ENCODE data around the gene RGL3. TPM values are rescaled to one million over a fixed set of nuclear protein-coding genes. Genes with fewer than 3 reads are reported as not detected.
A peak's percentile ranks its signal among the peaks of the same experiment; 100 is the strongest.
"Not testable (repeated sequence)": the region's sequence is repeated elsewhere in the genome, so short reads cannot be mapped to it uniquely, and the experiment has no call there.

RGL3 gene
- total RNA-seq, 1 experiment from 2014 or later = not detected

DNA sequence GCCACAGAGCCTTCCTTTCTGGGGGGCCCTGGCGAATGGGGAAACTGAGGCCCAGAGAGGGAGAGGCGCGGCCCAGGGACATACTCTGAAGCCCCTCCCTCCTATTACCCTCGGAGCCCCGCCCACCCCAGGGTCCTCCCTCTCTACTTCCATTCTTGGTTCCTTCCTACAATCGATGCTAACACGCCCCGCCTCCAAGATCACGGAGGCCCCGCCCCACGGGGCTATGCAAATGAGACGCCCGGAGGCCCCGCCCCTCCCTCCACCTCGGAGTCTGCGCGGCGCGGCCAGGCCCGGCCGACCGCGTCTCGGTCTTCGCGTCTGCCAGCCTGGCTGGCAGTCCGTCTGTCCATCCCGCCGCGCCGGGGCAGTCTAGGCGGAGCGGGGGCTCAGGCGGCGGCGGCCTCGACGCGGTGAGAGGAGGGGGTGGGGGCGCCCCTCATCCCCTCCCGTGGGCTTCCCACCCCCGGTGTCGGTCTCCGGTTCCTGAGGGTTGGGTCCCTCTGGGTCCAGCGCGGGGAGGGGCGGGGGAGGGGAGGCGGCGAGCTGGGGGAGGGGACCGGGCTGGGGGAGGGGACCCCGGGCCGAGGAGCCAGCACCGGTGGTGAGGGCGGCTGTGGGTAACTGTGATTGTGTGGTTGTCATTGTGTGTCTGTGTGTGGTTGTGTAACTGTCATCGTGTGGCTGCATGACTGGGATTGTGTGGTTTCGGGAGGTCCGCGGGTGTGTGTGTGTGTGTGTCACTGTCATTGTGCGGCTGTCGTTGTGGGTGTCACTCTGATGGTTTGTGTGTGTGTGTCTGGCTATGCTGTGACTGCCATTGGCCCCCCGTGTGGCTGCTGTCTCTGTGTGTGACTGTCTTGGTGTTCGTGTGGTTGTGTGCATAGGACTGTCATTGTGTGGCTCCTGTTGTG is 63.7 kb downstream of the RGL3 start, which contains the start of gene PLPPR2:
Gene PLPPR2, plus strand, starts transcription at position 273 of the 914 bp plus-strand sequence. CDS start 2,242 bp downstream, outside the sequence.
- Mint-ChIP-seq H3K27me3 (ENCODE audit: insufficient read depth, unreplicated experiment) (no peaks in the 10 kb centered on the region), H3K27ac (ENCODE audit: low read depth, unreplicated experiment) (peak within 1 kb of the TSS; percentile 52), H3K36me3 (ENCODE audit: insufficient read depth, unreplicated experiment) (peaks cover 7% of the 10 kb centered on the region), H3K4me3 (ENCODE audit: unreplicated experiment) (peak within 1 kb of the TSS; percentile 83), H3K4me1 (ENCODE audit: insufficient read depth, unreplicated experiment) (peaks cover 26% of the 10 kb centered on the region), H3K9me3 (ENCODE audit: unreplicated experiment) (no peaks in the 10 kb centered on the region)
- peak; percentile 94 for DNase-seq (ENCODE audit: unreplicated experiment)
- ChIA-PET CTCF (no interaction called here), POLR2A (no interaction called here)
- no peak for TF ChIP-seq CTCF (IDR thresholded peaks at IDR 0.05; ENCODE audit: unreplicated experiment)
- BruUV-seq (replicated peaks) = no TSS peak
- intact Hi-C loops (cut with micrococcal nuclease) = no loop called here

- DNase-seq (ENCODE audit: unreplicated experiment); intact Hi-C loops (cut with micrococcal nuclease); H3K36me3 Mint-ChIP-seq (ENCODE audit: insufficient read depth, unreplicated experiment); POLR2A ChIA-PET; CTCF ChIA-PET; BruUV-seq (replicated peaks); H3K27me3 Mint-ChIP-seq (ENCODE audit: insufficient read depth, unreplicated experiment); H3K9me3 Mint-ChIP-seq (ENCODE audit: unreplicated experiment); H3K4me3 Mint-ChIP-seq (ENCODE audit: unreplicated experiment); H3K27ac Mint-ChIP-seq (ENCODE audit: low read depth, unreplicated experiment): not testable (repeated sequence)
- peaks cover 20% of the 10 kb centered on the region for H3K4me1 Mint-ChIP-seq (ENCODE audit: insufficient read depth, unreplicated experiment)
Observed at GRCh38 chr19:11354102-11354501, 65.0 kb downstream of the RGL3 start.

DNA sequence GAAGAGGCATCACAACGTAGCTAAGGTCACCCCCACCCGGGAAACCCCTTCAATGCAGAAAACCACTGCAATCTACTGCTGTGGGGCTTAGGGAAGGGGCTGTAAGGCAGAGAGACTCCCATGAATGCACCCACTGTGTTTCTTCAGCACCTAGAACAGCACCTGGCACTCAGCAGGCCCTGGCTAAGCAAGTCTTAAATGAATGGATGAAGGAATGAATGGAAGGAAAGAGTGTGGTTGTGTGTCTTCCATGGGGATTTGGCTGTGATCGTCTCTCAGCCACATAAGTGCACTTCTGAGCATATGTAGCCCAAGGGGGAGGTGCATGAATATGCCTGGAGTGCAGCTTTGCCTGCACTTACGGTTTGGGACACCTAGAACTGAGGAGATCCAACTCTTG is 69.9 kb downstream of the RGL3 start:
- no peak for TF ChIP-seq CTCF (IDR thresholded peaks at IDR 0.05; ENCODE audit: unreplicated experiment)
- ChIA-PET CTCF (no interaction called here), POLR2A (interaction anchor here (0.6 to 1.8 kb wide), 3 partner anchors 25 to 1478 kb away, joined by 3 to 9 read pairs (median 4); partner anchors contain the start of gene SWSAP1)
- H3K4me3 Mint-ChIP-seq (ENCODE audit: unreplicated experiment) = no peak overlapping the region
- no peaks in the 10 kb centered on the region for H3K27me3 Mint-ChIP-seq (ENCODE audit: insufficient read depth, unreplicated experiment)
- H3K36me3 Mint-ChIP-seq (ENCODE audit: insufficient read depth, unreplicated experiment) = no peaks in the 10 kb centered on the region
- BruUV-seq (replicated peaks) = no TSS peak
- no peaks in the 10 kb centered on the region for H3K9me3 Mint-ChIP-seq (ENCODE audit: unreplicated experiment)
- peaks cover 30% of the 10 kb centered on the region for H3K4me1 Mint-ChIP-seq (ENCODE audit: insufficient read depth, unreplicated experiment)
- no peak for DNase-seq (ENCODE audit: unreplicated experiment)
- intact Hi-C loops (cut with micrococcal nuclease) = no loop called here
- H3K27ac Mint-ChIP-seq (ENCODE audit: low read depth, unreplicated experiment) = no peak overlapping the region

GRCh38 chr19:11347546-11348039 is 71.5 kb downstream of the RGL3 start:
- POLR2A ChIA-PET = interaction anchor here (1.1 to 5.1 kb wide), 5 partner anchors 8 to 209 kb away, joined by 4 to 88 read pairs (median 11); partner anchors contain the start of genes RAB3D and SWSAP1
- H3K4me1 Mint-ChIP-seq (ENCODE audit: insufficient read depth, unreplicated experiment) = peaks cover 30% of the 10 kb centered on the region
- H3K27ac Mint-ChIP-seq (ENCODE audit: low read depth, unreplicated experiment) = no peak overlapping the region
- no peak for TF ChIP-seq CTCF (IDR thresholded peaks at IDR 0.05; ENCODE audit: unreplicated experiment)
- no peak for DNase-seq (ENCODE audit: unreplicated experiment)
- H3K27me3 Mint-ChIP-seq (ENCODE audit: insufficient read depth, unreplicated experiment) = no peaks in the 10 kb centered on the region
- no peaks in the 10 kb centered on the region for H3K36me3 Mint-ChIP-seq (ENCODE audit: insufficient read depth, unreplicated experiment)
- no TSS peak for BruUV-seq (replicated peaks)
- no peaks in the 10 kb centered on the region for H3K9me3 Mint-ChIP-seq (ENCODE audit: unreplicated experiment)
- intact Hi-C loops (cut with micrococcal nuclease) = loop anchor here (2.0 kb wide), 1 partner anchor 27 kb away; the partner anchor contains the start of gene SWSAP1
- peak overlapping the region; percentile 96 for H3K4me3 Mint-ChIP-seq (ENCODE audit: unreplicated experiment)
- CTCF ChIA-PET = interaction anchor here (0.6 kb wide), 1 partner anchor 135 kb away, joined by 3 read pairs; no protein-coding TSS in a partner anchor

All from MCF 10A (cell line).